HG03280 (cell line): ENCODE data around the gene GALE.

Source experiments
- ATAC-seq: cut with Tn5 transposase; IDR thresholded peaks from one replicate; pipeline ENCODE4 v1.9.1; 2021; ENCODE audit warnings: mild to moderate bottlenecking, moderate library complexity; ENCODE audit not compliant: unreplicated experiment

GALE gene

GRCh38 chr1:23759277-23759676 is 41.3 kb downstream of the GALE start:
- ATAC-seq = no peak

- no peak for ATAC-seq
These were observed 42.7 kb downstream of the GALE start for GRCh38 chr1:23757812-23758211.

GRCh38 chr1:23756676-23757075 is 43.9 kb downstream of the GALE start:
- no peak for ATAC-seq

GRCh38 chr1:23752909-23753308 is 47.6 kb downstream of the GALE start:
- ATAC-seq = no peak

GRCh38 chr1:23751815-23752200 is 48.7 kb downstream of the GALE start:
- no peak for ATAC-seq

GRCh38 chr1:23751050-23751814 is 49.3 kb downstream of the GALE start:
- no peak for ATAC-seq

- no peak for ATAC-seq
These were observed 52.5 kb downstream of the GALE start for GRCh38 chr1:23748016-23748415.
